Right lobe of liver (tissue), 6 donors: ENCODE measurements around the gene ZSCAN18. TPM values are rescaled to one million over a fixed set of nuclear protein-coding genes. Genes with fewer than 3 reads are reported as not detected.

Experiments
- ATAC-seq, 4 donors: fragments of 200-7000 bp; cut with Tn5 transposase; one replicate each; pipeline ENCODE4 v1.9.1; 2020; ENCODE audit warnings: mild to moderate bottlenecking in 4 of 4, moderate library complexity in 4 of 4
- DNase-seq, 3 donors: peaks; one replicate each; pipeline ENCODE4 v3.0.0-alpha.2; 2020
- H3K27ac ChIP-seq, 3 donors: fragments of 200-600 bp; one replicate each; pipeline ENCODE4 v1.8.0; 2022
- H3K27me3 ChIP-seq, 2 donors: fragments of 200-600 bp; one replicate each; pipeline ENCODE4 v1.8.0; 2022
- H3K36me3 ChIP-seq, 4 donors: fragments of 200-600 bp; sonication (generic) in 1 of 4; one replicate each; pipeline versions ENCODE4 v1.5.1 to v1.8.0; 2017 to 2022; ENCODE audit warnings: control low read depth in 1 of 4
- H3K4me1 ChIP-seq, 4 donors: fragments of 200-600 bp; sonication (generic) in 1 of 4; one replicate each; pipeline versions ENCODE4 v1.5.1 to v1.8.0; 2017 to 2022; ENCODE audit warnings: control low read depth in 1 of 4
- H3K4me3 ChIP-seq, 3 donors: fragments of 200-600 bp; one replicate each; pipeline ENCODE4 v1.8.0; 2022
- H3K9me3 ChIP-seq, 4 donors: fragments of 200-600 bp; sonication (generic) in 1 of 4; one replicate each; pipeline versions ENCODE4 v1.5.1 to v1.8.0; 2017 to 2022; ENCODE audit warnings: control low read depth in 1 of 4
- POLR2A ChIP-seq: fragments of 450-650 bp; IDR thresholded peaks from one replicate; pipeline ENCODE4 v1.6.1; 2017; ENCODE audit warnings: antibody characterized with exemption, mild to moderate bottlenecking
- WGBS: methylation state at CpG from one replicate; pipeline ENCODE4 v1.1.6; 2018; ENCODE audit warnings: low coverage, low lambda C conversion rate; ENCODE audit not compliant: insufficient coverage; ENCODE audit errors: missing lambda C conversion rate; 5-methylcytosine and 5-hydroxymethylcytosine counted together
- intact Hi-C, 2 donors: fragments of 100-400 bp; cut with DNase I; formaldehyde crosslinking; loops; one replicate each; pipeline versions ENCODE4 v1.11.2 to v1.14.1; 2022
- total RNA-seq, 6 experiments: library from RNA; depleted of rRNA in 2 of 6; stranded (reverse); fragments of >200 nt in 2 of 6; fragmentation: NEBNext Ultra II Directional in 3 of 6; extraction: Animal tissue kit (Norgen Biotek cat#: 25700) in 3 of 6; gene quantifications; one replicate each; pipeline versions ENCODE4 v1.1.0 to v1.2.4, GENCODE V29; 2016 to 2023
- TF ChIP-seq, protein P1 (sequence below), 4 donors: fragments of 200-600 bp in 3 of 4; fragments of 450-650 bp in 1 of 4; IDR thresholded peaks; one replicate each; pipeline versions ENCODE4 v1.5.1 to v1.8.0; 2016 to 2022; ENCODE audit warnings: antibody characterized with exemption in 4 of 4, mild to moderate bottlenecking in 2 of 4
- donor health status: DM: no; HTN: yes; CAD: no.
- donor health status: DM: no; HTN: no; CAD: no.
- donor health status: DM: no; HTN: no; CAD: no.
- donor health status: DM: no; HTN: yes; CAD: no.
- donor health status: DM: no; HTN: yes; CAD: no.

Gene ZSCAN18
- total RNA-seq, 6 experiments from 2014 or later, result 6.3 to 17.1 (median 10.7) TPM

DNA sequence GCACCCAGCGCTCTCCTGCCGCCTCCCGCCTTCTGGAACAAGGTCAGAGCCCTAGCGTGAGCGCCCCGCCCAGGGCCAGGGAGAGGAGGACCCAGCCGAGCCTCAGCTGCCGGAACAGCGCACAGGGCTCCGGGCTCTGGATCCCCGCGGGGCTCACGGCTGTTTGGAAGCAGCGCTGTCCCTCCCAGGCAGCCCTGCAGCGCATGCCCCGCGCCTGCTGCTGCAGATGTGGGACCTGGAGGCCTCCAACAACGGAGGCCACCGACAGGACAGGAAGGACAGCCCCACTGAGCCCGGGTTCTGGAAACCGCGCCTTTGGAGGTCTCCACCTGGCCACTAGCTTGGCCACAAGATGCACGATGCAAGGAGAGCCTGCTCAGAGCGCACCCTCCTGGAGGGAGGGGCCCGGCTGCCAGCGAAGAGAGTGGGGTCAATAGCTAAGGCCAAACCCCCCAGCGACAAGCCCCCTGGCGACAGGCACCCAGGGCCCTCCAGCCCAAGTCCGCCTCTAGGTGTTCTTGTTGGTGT is 12.6 kb downstream of the ZSCAN18 start:
- Histone ChIP-seq H3K27me3 (no peaks in the 10 kb centered on the region), H3K36me3 (peaks cover 0 to 3% (median 0%) of the 10 kb centered on the region in 4 donors), H3K4me1 (no peaks in the 10 kb centered on the region), H3K4me3 (no peak overlapping the region), H3K27ac (no peak overlapping the region), H3K9me3 (peaks cover 0 to 3% (median 0%) of the 10 kb centered on the region in 4 donors)
- DNase-seq, result no peak
- TF ChIP-seq, protein P1, sequence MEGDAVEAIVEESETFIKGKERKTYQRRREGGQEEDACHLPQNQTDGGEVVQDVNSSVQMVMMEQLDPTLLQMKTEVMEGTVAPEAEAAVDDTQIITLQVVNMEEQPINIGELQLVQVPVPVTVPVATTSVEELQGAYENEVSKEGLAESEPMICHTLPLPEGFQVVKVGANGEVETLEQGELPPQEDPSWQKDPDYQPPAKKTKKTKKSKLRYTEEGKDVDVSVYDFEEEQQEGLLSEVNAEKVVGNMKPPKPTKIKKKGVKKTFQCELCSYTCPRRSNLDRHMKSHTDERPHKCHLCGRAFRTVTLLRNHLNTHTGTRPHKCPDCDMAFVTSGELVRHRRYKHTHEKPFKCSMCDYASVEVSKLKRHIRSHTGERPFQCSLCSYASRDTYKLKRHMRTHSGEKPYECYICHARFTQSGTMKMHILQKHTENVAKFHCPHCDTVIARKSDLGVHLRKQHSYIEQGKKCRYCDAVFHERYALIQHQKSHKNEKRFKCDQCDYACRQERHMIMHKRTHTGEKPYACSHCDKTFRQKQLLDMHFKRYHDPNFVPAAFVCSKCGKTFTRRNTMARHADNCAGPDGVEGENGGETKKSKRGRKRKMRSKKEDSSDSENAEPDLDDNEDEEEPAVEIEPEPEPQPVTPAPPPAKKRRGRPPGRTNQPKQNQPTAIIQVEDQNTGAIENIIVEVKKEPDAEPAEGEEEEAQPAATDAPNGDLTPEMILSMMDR (IDR thresholded peaks at IDR 0.05), result no peak
- no peak for TF ChIP-seq POLR2A
- WGBS, result no CpG with 5 or more reads among the region's 29 CpGs
- ATAC-seq, result peak in 1 of 4 donors; percentile 16
- intact Hi-C loops, result no loop called here

DNA sequence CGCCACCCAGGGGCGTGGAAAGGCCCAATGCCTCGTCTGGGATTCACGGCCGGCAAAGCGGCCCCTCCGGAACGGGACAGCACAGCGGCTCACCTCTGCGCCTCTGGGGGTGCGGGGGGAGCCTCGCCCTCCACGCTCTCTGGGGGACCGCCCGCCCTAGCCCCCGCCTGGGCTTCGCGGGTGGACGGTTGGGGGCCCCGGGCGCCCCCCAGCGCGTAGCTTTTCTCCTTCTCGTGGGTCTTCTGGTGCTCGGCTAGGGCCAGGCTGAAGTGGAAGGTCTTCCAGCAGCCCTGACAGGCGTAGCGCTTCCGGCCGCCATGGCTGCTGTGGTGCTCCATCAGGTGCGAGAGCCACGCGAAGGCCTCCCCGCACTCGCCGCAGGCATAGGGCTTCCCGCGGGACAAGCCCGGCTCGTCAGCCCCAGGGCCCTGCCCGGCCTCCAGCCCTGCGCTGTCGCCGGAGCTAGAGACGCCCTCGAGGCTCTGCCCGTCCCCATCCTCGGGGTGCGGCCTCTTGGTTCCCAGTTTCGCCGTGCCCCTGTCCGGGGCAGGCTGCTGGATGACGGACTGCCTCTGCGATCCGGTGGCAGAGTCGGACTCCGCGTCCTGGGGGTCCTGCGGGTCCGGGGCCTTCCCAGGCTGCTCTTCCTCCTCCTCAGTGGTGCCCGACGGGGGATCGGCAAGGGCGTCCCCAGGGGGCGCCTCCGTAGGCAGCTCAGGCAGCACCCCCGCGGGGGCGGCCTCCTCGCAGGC is 13.3 kb downstream of the ZSCAN18 start:
- TF ChIP-seq, protein P1 (IDR thresholded peaks at IDR 0.05), result no peak
- TF ChIP-seq POLR2A, result no peak
- Histone ChIP-seq H3K4me3 (no peak overlapping the region), H3K9me3 (peaks cover 0 to 3% (median 0%) of the 10 kb centered on the region in 4 donors), H3K27me3 (no peaks in the 10 kb centered on the region), H3K27ac (no peak overlapping the region), H3K36me3 (peaks cover 0 to 3% (median 0%) of the 10 kb centered on the region in 4 donors), H3K4me1 (no peaks in the 10 kb centered on the region)
- WGBS, result 100% methylated on average over 4 of the region's 69 CpGs
- intact Hi-C loops, result no loop called here
- ATAC-seq (peak in 1 of 4 donors; percentile 12), DNase-seq (no peak)

DNA sequence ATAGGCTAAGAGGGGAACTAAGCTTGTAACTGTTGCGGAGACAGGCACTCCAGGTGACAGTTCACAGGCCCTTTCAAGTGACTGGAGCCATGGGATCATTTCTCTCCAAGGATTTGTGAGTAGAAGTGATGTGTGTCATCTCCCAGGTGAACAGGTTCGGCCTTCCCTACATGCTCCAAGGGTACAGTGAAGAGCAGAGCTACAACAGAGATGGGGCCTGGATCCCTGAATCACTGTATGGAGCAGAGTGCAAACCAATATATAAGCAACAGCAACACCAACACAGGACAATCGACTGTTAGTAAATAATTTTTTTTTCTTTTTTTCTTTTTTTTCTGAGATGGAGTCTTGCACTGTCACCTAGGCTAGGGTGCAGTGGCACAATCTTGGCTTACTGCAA is 15.0 kb downstream of the ZSCAN18 start:
- ATAC-seq (no peak), DNase-seq (no peak)
- no peaks in the 10 kb centered on the region for H3K4me1 ChIP-seq
- no peak overlapping the region for H3K27ac ChIP-seq
- WGBS, result 92% methylated on average over 2 of the region's 3 CpGs
- intact Hi-C loops, result no loop called here
- no peak for TF ChIP-seq POLR2A
- TF ChIP-seq, protein P1 (IDR thresholded peaks at IDR 0.05), result no peak
- no peak overlapping the region for H3K4me3 ChIP-seq
- peaks cover 0 to 3% (median 0%) of the 10 kb centered on the region in 4 donors for H3K9me3 ChIP-seq
- H3K27me3 ChIP-seq, result no peaks in the 10 kb centered on the region
- peaks cover 0 to 3% (median 0%) of the 10 kb centered on the region in 4 donors for H3K36me3 ChIP-seq

DNA sequence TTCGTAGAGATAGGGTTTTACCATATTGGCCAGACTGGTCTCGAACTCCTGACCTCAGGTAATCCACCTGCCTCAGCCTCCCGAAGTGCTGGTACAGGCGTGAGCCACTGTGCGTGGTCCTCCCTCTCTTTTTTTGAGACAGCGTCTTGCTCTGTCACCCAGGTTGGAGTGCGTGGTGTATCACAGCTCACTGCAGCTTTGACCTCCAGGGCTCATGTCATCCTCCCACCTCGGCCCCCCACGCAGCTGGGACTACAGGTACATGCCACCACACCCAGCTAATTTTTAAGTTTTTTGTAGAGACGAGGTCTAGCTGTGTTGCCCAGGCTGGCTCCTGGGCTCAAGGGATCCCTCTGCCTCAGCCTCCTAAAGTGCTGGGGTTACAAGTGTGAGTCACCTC is 18.2 kb downstream of the ZSCAN18 start:
- no peak for TF ChIP-seq POLR2A
- TF ChIP-seq, protein P1 (IDR thresholded peaks at IDR 0.05), result no peak
- H3K27me3 ChIP-seq, result no peaks in the 10 kb centered on the region
- H3K4me1 ChIP-seq, result no peaks in the 10 kb centered on the region
- no peak overlapping the region for H3K4me3 ChIP-seq
- no peak overlapping the region for H3K27ac ChIP-seq
- intact Hi-C loops, result no loop called here
- peaks cover 0 to 3% (median 0%) of the 10 kb centered on the region in 4 donors for H3K36me3 ChIP-seq
- no peak for DNase-seq
- no peak for ATAC-seq
- peaks cover 0 to 3% (median 0%) of the 10 kb centered on the region in 4 donors for H3K9me3 ChIP-seq
- 85% methylated on average over 8 of the region's 10 CpGs for WGBS
